Psoas muscle (tissue), 8 donors: ENCODE results near the gene EPB41L2. TPM values are rescaled to one million over a fixed set of nuclear protein-coding genes. Genes with fewer than 3 reads are reported as not detected.

Source experiments
- ATAC-seq, 4 donors: fragments of 200-7000 bp; cut with Tn5 transposase; one replicate each; pipeline ENCODE4 v1.9.1; 2020; ENCODE audit warnings: moderate library complexity in 3 of 4, mild to moderate bottlenecking in 2 of 4
- DNase-seq, 2 donors: peaks; one replicate each; pipeline ENCODE4 v3.0.0-alpha.2; 2020
- H3K27ac ChIP-seq: fragments of 200-600 bp; one replicate; pipeline ENCODE4 v1.8.0; 2022
- H3K27me3 ChIP-seq, 3 donors: fragments of 200-600 bp in 1 of 3; one replicate each; pipeline versions ENCODE4 v1.6.1 to v1.8.0; 2013 to 2022; ENCODE audit warnings: low read length in 2 of 3, mild to moderate bottlenecking in 2 of 3, moderate library complexity in 1 of 3; ENCODE audit not compliant: insufficient read depth in 3 of 3
- H3K36me3 ChIP-seq, 2 donors: fragments of 200-600 bp in 1 of 2; one replicate each; pipeline versions ENCODE4 v1.6.1 to v1.8.0; 2013 to 2022; ENCODE audit warnings: low read depth in 1 of 2, mild to moderate bottlenecking in 1 of 2, moderate library complexity in 1 of 2; ENCODE audit not compliant: insufficient read depth in 1 of 2
- H3K4me1 ChIP-seq: fragments of 200-600 bp; one replicate; pipeline ENCODE4 v1.8.0; 2022
- H3K4me3 ChIP-seq: fragments of 200-600 bp; one replicate; pipeline ENCODE4 v1.8.0; 2022; ENCODE audit warnings: mild to moderate bottlenecking
- H3K9me3 ChIP-seq: fragments of 200-600 bp; one replicate; pipeline ENCODE4 v1.8.0; 2022
- WGBS, 3 donors: extraction: QIAGEN DNeasy Blood & Tissue Kit; methylation state at CpG; one replicate each; pipeline versions ENCODE4 v1.1.6 to v1.1.7; 2013; 5-methylcytosine and 5-hydroxymethylcytosine counted together
- intact Hi-C, 2 donors: fragments of 100-400 bp; cut with DNase I; formaldehyde crosslinking; loops; one replicate each; pipeline versions ENCODE4 v1.11.0 to v1.14.2; 2022
- polyA plus RNA-seq, 3 donors: library from polyadenylated mRNA; stranded (reverse); fragments of 200-250 nt; gene quantifications; one replicate each; pipeline ENCODE4 v1.2.3, GENCODE V29; 2013
- total RNA-seq, 4 donors: library from RNA; stranded (reverse); fragmentation: NEBNext Ultra II Directional in 2 of 4; extraction: Animal tissue kit (Norgen Biotek cat#: 25700) in 2 of 4; gene quantifications; one replicate each; pipeline versions ENCODE4 v1.2.1 to v1.2.4, GENCODE V29; 2021 to 2023
- TF ChIP-seq, protein P1 (sequence below): fragments of 200-600 bp; IDR thresholded peaks from one replicate; pipeline ENCODE4 v1.8.0; 2022; ENCODE audit warnings: antibody characterized with exemption
- donor health status: healthy with polysubstance abuse.
- donor health status: DM: no; HTN: no; CAD: no; lungs with moderate emphysema.
- donor health status: Bipolar disorder and iron deficiency.
- donor health status: healthy.
- donor health status: DM: yes; HTN: yes; CAD: no.
- donor health status: DM: no; HTN: no; CAD: no.
- donor health status: DM: no; HTN: no; CAD: no.
- donor health status: DM: yes; HTN: yes; CAD: no.

The EPB41L2 gene
- total and polyA plus RNA-seq, 7 donors, result 8.5 to 75.7 (median 22.7) TPM

DNA sequence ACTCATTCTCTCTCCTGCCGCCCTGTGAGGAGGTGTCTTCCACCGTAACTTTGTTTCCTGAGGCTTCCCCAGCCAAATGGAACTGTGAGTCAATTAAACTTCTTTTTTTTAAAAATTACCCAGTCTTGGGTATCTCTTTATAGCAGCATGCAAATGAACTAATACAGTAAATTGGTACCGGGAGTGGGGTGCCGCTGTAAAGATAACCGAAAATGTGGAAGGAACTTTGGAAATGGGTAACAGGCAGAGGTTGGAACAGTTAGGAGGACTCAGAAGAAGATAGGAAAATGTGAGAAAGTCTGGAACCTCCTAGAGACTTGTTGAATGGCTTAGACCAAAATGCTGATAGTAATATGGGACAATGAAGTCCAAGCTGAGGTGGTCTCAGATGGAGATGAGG lies 55.8 kb downstream of the EPB41L2 start:
- TF ChIP-seq, protein P1, sequence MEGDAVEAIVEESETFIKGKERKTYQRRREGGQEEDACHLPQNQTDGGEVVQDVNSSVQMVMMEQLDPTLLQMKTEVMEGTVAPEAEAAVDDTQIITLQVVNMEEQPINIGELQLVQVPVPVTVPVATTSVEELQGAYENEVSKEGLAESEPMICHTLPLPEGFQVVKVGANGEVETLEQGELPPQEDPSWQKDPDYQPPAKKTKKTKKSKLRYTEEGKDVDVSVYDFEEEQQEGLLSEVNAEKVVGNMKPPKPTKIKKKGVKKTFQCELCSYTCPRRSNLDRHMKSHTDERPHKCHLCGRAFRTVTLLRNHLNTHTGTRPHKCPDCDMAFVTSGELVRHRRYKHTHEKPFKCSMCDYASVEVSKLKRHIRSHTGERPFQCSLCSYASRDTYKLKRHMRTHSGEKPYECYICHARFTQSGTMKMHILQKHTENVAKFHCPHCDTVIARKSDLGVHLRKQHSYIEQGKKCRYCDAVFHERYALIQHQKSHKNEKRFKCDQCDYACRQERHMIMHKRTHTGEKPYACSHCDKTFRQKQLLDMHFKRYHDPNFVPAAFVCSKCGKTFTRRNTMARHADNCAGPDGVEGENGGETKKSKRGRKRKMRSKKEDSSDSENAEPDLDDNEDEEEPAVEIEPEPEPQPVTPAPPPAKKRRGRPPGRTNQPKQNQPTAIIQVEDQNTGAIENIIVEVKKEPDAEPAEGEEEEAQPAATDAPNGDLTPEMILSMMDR, result no peak
- Histone ChIP-seq H3K36me3 (no peaks in the 10 kb centered on the region), H3K27ac (no peak overlapping the region), H3K4me3 (no peak overlapping the region), H3K27me3 (no peaks in the 10 kb centered on the region), H3K9me3 (no peaks in the 10 kb centered on the region), H3K4me1 (peaks cover 8% of the 10 kb centered on the region)
- no peak for DNase-seq
- intact Hi-C loops, result no loop called here
- ATAC-seq, result no peak
- WGBS, 3 donors, result 88 to 99% (median 98%) methylated on average over 5 of the region's 5 CpGs

DNA sequence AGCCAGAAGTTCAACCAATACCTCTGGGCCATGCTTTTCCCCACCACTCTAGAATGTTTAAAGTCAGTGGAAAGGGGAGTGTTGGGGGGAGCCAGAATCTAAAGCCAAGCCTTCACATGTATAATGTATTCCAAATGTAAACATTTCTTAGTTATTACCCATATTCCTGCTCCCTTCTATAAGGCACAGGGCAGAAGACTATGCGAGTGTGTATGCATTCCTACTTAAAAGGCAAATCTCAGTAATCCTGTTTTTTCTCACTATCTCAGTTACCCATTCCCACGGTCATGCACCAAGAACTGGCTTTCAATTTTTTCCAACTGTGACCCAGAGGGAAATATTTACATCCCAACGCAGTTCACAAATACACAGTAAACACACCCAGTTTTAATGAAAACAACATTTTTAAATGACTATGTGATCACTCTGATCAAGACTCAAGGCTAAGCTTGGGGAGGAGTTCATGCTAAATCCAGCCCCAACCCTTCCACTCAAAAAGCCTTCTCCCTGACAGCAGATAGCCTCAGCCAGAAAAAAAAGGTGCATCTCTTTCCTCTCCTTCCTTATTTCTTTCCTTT lies 57.5 kb downstream of the EPB41L2 start:
- no peak for DNase-seq
- ATAC-seq, result no peak
- 55 to 63% (median 60%) methylated on average over 3 of the region's 3 CpGs for WGBS, 3 donors
- no peaks in the 10 kb centered on the region for H3K27me3 ChIP-seq
- no peak overlapping the region for H3K4me3 ChIP-seq
- intact Hi-C loops, result no loop called here
- H3K27ac ChIP-seq, result no peak overlapping the region
- H3K4me1 ChIP-seq, result peaks cover 10% of the 10 kb centered on the region
- H3K9me3 ChIP-seq, result no peaks in the 10 kb centered on the region
- no peaks in the 10 kb centered on the region for H3K36me3 ChIP-seq
- TF ChIP-seq, protein P1, result no peak

DNA sequence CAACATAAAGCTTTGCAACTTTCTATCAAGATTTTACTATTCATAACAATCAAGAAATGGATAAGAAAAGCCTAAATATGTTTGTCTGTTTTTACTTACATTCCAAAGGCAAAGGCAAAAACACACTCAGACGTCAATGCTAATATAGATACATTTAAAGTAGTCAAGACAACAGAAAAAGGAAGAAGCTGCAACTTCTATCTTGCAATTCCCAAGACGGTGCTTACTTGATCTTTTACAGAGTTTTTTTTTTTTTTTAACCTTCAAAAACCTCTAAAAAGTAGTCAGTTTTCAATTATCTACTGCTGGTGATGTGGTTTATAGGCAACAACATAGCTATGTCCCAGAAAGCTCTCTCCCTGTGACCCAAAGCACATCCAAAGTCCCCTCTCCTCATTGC lies 58.1 kb downstream of the EPB41L2 start:
- ATAC-seq, result no peak
- whole genome bisulfite sequencing, 3 donors, result 44 to 57% (median 47%) methylated on average over 2 of the region's 2 CpGs
- Histone ChIP-seq H3K27me3 (no peaks in the 10 kb centered on the region), H3K4me1 (peaks cover 11% of the 10 kb centered on the region), H3K4me3 (no peak overlapping the region), H3K36me3 (no peaks in the 10 kb centered on the region), H3K27ac (no peak overlapping the region), H3K9me3 (no peaks in the 10 kb centered on the region)
- TF ChIP-seq, protein P1, result no peak
- no peak for DNase-seq
- intact Hi-C loops, result no loop called here

DNA sequence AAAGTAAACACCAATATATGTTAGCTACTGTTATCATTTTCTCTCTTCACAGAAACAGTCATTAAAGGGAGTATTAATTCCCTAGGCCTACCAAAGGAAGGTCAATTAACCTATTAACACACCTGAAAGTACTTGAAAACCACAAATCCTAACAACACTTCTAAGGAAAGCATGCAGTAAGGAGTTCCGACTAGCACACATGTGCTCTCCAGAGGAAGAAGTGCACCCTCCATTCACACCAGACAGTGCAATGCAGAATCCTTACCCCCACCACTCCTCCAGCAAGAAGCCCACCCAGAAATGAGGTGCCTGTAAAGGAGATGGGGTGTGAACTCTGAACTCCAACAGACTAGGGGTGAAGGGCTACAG lies 58.7 kb downstream of the EPB41L2 start:
- Histone ChIP-seq H3K36me3 (no peaks in the 10 kb centered on the region), H3K4me3 (no peak overlapping the region), H3K4me1 (peaks cover 11% of the 10 kb centered on the region), H3K27me3 (no peaks in the 10 kb centered on the region), H3K9me3 (no peaks in the 10 kb centered on the region), H3K27ac (no peak overlapping the region)
- no peak for DNase-seq
- intact Hi-C loops, result no loop called here
- ATAC-seq, result no peak
- WGBS, 3 donors, result 59 to 81% (median 70%) methylated on average over 1 of the region's 1 CpG
- TF ChIP-seq, protein P1, result no peak
